NK-92 (cell line): ENCODE results near the gene GSTA4.

Source experiments
- DNase-seq: peaks from one replicate; lab custom pipeline; 2025; ENCODE audit not compliant: unreplicated experiment; lab: John Stamatoyannopoulos, UW

GSTA4 gene

GRCh38 chr6:52995089-52995912 lies at the start of gene GSTA4:
GSTA4 (minus strand) TSS chr6:52995284; CDS start chr6:52994243, 1,041 bp downstream.
- peak; percentile 26 for DNase-seq

GRCh38 chr6:53044572-53044971 lies 49.5 kb upstream of the GSTA4 start:
- DNase-seq = no peak

GRCh38 chr6:53044071-53044470 lies 49.0 kb upstream of the GSTA4 start:
- no peak for DNase-seq

GRCh38 chr6:53043581-53043980 lies 48.5 kb upstream of the GSTA4 start:
- DNase-seq = no peak

GRCh38 chr6:53042112-53042511 lies 47.0 kb upstream of the GSTA4 start:
- no peak for DNase-seq

- no peak for DNase-seq
These were observed 46.3 kb upstream of the GSTA4 start for GRCh38 chr6:53041356-53041755.

- no peak for DNase-seq
These were observed 43.5 kb upstream of the GSTA4 start for GRCh38 chr6:53038596-53038995.

GRCh38 chr6:53038141-53038540 lies 43.1 kb upstream of the GSTA4 start:
- DNase-seq = no peak

GRCh38 chr6:53035549-53036213 lies 40.6 kb upstream of the GSTA4 start:
- DNase-seq = no peak

GRCh38 chr6:53033764-53034163 lies 38.7 kb upstream of the GSTA4 start:
- DNase-seq = no peak

- DNase-seq = no peak
These were observed 37.8 kb upstream of the GSTA4 start for GRCh38 chr6:53032849-53033248.

GRCh38 chr6:53031281-53031680 lies 36.2 kb upstream of the GSTA4 start:
- DNase-seq = no peak

- DNase-seq = no peak
These were observed 34.7 kb upstream of the GSTA4 start for GRCh38 chr6:53029761-53030160.

GRCh38 chr6:53029257-53029656 lies 34.2 kb upstream of the GSTA4 start:
- DNase-seq = no peak

- no peak for DNase-seq
These were observed 33.4 kb upstream of the GSTA4 start for GRCh38 chr6:53028467-53028866.

- DNase-seq = no peak
These were observed 32.1 kb upstream of the GSTA4 start for GRCh38 chr6:53027131-53027718.

- DNase-seq = no peak
These were observed 31.4 kb upstream of the GSTA4 start for GRCh38 chr6:53026526-53026925.

- DNase-seq = no peak
These were observed 28.2 kb upstream of the GSTA4 start for GRCh38 chr6:53023323-53023722.

- no peak for DNase-seq
These were observed 25.1 kb upstream of the GSTA4 start for GRCh38 chr6:53020005-53020744.

- no peak for DNase-seq
These were observed 23.4 kb upstream of the GSTA4 start for GRCh38 chr6:53018446-53018845.

GRCh38 chr6:53015486-53015885 lies 20.4 kb upstream of the GSTA4 start:
- DNase-seq = no peak
